NOMO-1 treated with DMSO at 0.1 percent for 48 hours (cell line): ENCODE measurements around the gene EFCAB9.
A peak's percentile ranks its signal among the peaks of the same experiment; 100 is the strongest.

Experiments used
- DNase-seq: peaks from one replicate; lab custom pipeline; 2025; ENCODE audit not compliant: unreplicated experiment; lab: John Stamatoyannopoulos, UW

The EFCAB9 gene

DNA sequence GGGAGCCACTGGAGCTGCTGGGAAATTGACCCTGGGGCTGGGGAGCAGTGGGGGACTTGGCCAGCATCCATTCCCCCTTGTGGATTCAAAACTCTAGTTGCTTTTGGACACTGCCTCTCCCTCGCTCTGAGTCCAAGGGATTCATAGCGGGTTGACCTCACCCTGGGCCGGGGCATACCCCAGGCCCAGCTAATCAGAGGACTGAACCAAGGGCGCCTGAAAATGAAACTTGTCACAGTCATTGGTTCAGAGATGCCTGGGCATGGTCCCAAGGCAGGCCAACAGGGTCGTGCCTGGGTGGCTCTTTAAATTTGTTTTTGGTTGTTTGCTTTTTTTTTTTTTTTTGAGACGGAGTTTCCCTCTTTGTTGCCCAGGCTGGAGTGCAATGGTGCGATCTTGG, 28.5 kb upstream of the EFCAB9 start:
- no peak for DNase-seq

DNA sequence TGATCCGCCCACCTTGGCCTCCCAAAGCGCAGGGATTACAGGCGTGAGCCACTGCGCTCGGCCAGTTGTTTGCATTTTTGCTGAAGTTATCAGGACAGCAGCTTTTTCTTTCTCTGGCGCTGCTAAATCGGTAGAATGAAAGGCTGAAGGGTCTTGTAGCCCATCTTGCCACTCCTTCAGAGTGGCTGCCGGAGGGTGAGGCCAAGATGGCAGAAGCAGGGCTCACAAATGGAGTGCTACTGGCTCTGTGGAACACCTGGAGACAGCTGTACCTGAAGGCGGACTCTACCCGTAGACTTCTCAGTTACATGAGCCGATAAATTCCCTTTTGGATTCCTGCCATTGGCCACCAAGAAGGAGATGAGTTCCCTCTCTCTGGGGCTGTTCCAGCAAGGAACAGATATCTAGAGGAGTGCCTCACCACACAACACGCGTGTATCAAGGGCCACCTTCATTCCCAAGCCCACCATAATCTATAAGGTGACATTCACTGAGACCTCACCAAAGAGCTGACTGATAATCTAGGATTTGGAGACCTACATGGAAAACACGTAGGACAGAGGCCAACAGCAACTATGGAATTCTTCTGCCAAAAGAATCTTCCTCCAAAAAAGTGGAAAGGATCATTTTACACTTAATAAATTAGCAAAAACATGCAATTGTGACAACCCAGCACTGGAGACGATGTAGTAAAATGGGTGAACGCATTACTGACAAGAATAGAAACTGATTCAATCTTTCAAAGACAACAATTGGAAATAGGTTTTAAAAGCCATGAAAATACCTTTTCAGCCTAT, 27.7 kb upstream of the EFCAB9 start:
- DNase-seq, result no peak

DNA sequence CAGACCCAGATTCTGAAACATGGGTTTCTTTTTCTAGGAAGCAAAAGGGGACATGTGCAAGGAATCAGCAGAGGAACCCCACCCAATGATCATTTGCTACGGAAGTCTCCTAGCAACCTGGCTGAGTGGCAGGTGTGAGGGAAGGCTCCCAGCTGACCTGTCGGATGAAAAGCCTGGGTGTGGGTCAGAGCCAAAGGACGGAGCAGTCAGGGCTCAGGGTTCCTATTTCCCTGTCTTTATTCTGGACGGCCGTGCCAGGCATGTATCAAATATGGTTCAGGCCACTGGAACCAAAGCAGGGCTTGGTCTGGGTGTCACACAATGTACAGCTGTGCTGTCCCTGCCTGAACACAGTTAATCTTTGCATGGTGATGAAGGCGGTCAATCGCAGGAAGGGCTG, 26.1 kb upstream of the EFCAB9 start:
- DNase-seq, result no peak

DNA sequence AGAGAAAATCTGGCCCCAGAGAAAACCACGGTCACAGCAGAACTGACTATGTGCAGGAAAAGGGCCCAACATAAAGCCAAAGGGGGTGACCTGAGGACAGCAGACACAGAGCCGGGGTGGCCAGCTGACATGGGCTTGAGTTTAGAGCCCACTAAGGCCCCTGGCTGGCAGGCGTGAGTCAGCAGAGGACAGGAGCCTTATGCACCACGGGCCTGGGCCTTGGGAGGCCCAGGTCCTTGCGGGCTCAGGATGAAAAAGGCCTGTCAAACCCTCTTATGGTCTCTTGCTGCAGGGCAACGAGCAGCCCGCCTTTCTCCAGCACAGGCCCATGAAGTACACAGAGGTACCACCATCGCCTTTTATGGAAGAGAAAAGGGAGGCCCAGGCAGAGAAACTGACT, 25.7 kb upstream of the EFCAB9 start:
- no peak for DNase-seq

DNA sequence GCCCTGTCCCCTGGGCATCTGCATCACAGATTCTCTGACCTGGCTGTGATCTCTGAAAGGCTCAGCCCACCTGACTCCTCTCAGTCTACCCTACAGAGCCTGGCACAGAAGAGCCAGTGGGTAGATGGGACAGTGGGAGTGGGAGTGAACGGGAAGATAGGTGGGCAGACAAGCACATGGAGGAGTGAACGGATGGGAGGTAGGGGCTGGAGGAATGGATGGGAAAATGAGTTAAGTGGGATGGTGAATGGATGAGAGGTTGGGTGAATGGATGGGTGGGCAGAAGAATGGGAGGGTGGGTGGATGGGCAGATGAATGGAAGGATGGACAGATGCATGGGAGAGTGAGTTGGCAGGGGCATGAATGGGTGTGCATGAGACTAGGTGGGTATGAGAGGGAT, 24.8 kb upstream of the EFCAB9 start:
- no peak for DNase-seq

DNA sequence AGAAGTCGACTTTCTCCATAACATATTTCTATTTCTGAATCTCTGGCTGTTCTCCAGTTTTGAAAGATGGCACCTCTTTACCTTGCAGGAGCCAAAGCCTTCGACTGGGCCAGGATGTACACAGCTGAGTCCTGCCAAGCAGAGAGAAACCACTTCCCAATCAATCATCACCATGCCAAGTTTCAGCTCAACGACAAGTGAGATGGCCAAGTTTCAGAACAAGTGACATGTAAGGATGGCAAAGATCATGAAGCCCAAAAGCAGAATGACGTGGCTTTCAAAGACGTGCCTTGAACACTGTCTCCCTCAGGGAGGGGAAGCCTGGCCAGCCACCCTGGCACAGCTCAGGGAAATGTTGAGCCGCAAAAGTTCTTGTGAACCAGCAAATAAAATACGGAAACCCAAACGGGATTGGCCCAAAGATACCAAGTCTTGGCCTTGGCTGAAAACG, 23.7 kb upstream of the EFCAB9 start:
- no peak for DNase-seq

DNA sequence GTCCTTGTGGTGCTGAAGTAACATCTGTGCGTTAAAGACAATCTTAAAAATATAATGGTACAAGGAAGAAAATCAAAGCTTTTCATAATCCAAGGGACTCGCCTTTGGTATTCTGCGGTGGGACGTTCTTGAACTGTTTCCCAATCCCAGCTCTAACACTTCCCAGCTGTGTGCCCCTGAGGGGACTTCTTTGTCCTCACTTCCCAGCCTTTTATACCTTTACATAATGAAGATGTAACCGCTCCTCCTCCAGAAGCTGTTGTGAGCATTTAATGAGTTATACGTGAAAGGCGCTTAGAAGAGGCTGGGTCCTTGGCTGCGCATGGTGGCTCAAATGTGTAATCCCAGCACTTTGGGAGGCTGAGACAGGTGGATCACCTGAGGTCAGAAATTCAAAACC, 22.9 kb upstream of the EFCAB9 start:
- DNase-seq, result no peak

DNA sequence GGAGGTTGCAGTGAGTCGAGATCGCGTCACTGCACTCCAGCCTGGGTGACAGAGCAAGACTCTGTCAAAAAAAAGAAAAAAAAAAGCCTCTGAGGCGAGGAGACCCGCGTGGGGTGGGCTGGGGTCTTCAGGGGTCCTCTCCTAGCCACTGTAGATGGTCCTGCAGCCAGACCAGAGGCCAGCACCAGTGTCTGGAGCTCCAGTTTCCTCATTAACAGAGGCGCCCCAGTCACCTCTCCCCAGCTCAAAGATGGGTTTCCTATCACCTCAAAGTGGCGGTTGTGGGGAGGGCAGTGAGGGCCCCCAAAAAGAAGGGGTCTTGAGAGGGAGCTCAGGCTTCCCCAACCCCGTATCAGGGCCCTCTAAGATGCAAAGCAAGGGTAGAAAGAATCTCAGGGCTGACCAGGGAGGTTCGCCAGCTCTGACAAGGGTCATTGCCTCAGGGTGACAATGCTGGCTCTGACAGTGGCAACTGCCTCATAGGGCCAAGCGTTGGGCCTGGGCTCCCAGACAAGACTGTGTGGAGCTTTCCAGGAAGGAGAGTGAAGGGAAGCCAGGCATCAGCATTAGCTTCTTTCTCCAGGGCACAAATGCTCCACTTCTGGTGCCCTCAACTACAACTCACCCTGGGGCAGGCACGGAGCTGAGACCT, 20.9 kb upstream of the EFCAB9 start:
- DNase-seq, result no peak

DNA sequence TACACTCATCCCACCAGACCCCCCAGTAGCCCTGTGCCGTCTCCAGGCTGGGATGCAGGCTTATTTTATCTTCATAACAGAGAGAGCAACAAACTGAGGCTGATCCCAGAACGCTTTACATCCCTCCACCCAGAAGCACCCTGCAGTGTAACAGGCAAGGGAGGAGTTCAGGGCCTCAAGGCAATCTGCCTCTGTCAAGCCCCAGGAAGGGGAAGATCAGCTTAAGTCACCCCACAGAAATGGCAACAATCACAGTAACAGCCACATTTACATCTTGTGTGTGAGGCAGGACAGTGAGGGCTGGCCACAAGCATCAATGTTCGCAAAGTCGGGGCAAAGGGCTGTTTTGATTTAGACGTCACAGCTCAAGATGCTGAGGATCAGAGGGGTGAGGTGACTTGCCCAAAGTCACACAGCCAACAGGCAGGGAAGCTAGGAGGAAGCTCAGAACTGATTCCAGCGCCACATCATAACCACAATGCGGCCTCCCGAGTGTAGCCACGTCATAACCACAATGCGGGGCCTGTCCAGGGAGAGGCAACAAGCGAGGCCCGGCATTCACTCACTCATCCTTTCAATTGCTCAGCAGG, 20.3 kb upstream of the EFCAB9 start:
- peak; percentile 73 for DNase-seq

DNA sequence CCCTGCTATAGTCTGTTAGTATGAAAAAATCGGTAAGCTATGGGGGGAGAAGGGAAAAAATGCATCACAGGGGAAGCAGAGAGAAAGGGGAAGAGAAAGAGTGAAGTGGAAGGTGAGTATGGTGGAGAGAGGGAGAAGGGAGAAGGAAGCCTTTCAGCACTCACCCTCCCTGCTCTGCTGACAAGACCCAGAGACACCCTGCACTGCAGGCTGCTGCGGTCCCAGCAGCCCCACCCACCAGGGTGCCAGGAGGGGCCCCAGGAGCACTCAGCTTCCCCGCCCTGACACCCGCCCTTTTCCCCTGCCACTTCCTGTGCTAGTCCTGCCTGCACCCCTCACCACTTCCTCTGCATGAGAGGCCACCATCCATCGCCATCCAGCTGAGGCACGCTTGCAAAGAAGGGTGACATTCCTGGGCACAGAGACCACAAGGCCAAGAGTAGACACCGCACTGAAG, 18.7 kb upstream of the EFCAB9 start:
- peak; percentile 93 for DNase-seq

DNA sequence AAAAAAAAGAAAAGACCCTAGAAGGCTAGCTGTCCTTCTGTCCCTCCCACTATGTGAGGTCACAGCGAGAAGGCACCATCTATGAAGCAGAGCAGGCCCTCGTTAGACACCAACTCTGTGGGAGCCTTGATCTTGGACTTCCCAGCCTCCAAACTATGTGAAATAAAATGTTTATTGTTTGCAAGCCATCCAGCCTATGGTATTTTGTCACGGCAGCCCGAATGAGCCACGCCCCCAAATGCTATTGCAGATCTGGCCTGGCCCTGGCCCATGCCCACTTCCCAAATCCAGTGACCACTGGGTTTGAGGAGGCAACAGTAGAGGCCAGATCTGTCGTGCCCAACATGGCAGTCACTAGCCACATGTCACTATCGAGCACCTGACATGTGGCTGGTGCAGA, 16.8 kb upstream of the EFCAB9 start:
- DNase-seq, result no peak

DNA sequence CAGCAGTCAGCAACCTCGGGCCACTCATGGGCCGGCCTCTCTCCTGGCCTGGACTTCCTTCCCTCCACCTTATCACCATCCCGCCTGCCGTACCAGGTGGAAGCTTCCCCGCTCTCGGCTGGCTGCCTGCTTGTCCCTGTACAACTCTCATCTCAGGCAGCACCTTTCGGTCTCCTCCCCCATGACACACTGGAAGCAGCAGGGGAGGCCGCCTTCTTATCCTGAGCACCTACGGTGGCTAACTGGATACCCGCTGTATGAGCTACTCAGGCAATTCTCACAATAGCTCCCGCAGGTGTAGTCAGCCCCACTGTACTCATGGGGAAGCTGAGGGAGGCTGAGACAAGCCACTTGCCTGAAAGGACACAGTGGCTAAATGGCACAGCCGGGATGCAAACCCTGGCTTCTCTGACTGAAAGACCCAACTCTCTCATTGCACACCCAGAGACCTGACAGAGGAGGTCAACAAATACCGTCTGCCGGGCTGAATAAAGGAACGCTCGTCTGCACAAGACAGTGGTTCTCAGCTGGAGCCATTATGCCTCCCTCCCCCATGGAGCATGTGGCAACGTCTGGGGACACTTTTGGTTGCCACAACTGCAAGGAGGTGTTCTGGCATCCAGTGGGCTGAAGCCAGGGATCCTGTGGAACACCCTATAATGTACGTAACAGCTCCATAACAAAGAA, 15.5 kb upstream of the EFCAB9 start:
- no peak for DNase-seq

DNA sequence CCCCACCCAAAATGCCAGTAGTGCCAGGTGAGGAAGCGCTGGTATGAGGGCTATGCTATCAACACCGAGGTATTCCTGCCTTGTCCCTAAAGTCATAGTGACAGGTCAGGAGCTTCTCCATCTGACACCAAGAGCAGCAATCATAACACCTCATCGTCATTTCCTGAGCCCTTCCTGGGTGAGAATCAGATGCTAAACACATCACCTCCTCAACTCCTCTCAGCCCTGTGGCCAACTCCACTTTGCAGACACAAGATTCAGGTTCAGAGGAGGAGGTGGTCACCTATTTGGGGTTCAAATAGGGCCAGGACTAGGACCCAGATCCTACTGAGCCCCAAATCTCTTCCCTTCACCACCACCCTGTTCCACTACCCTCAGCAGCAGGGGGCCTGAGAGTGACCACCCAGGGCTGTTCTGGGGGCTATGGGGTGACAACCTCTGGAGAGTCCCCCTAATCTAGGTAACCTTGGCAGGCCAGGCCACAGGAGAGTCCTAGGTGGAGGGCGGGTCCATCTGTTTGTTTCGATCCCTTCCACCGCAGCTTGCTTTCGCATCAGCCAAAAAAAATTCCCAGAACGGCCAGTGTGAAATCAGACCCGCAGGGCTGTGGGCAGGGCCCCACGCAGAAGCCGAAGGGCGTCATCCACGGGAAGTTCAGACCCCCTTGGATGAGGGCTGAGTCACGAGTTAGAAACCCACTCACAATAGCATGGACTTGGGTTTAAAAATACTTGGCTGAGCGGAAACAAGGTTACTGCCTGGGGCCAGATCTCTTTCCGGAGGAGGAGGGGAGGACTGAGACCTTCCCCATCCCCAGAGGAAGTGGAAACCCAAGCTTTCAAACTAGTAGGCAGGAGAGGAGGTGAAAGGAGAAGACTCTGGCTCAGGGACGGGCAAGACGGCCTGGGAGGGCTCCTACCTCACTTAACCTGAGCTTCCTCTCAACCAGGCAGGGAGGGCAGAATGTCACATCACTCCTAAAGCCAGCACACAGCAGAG, 14.7 kb upstream of the EFCAB9 start:
- DNase-seq, result peak; percentile 74

DNA sequence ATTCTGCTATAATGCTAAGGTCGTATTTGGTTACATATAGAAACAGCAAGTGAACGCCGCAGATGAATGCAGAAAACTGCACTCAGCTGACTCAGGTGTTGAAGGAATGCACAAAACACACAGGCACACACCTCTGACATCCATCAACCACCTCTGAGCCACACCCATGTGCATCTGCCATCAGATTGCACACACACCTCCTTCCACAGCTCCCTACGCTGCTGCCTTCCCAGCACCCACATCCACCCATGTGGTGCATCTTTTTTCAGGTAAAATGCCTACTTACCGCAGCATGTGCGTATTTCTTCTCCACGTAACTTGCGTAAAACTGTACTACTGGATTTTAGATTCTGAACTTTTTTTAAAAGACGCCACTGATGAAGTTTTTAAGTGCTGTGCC, 13.0 kb upstream of the EFCAB9 start:
- DNase-seq, result no peak

DNA sequence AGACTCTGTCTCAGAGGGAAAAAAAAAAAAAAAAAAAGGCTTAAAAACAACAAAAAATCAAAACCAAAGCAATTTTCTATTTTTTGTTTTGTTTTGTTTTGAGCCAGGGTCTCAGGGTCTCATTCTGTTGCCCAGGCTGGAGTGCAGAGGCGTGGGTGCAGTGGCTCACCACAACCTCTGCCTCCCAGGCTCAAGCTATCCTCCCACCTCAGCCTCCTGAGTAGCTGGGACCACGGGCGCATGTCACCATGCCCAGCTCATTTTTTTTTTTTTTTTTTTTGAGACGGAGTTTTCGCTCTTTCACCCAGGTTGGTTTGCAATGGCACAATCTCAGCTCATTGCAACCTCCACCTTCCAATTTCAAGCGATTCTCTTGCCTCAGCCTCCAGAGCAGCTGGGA, 11.7 kb upstream of the EFCAB9 start:
- no peak for DNase-seq

DNA sequence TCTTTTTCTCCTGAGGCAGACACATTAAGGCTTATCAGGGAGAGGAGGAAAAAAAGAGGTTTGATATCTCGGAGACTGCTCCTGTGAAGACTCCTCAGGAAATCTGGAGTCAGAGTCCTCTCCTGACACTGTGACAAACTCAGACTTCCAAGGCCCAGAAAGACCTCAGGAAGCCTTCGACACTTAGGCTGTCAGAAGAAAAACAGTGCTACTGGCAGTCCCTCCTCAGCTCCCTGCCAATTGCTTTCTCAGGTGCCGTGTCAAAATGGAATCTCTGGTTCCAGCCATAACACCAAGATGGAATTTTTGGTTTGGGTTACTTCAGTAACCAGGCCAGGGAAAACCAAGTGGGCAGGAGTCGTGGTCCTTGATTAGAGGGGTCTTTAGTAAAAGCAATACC, 10.1 kb upstream of the EFCAB9 start:
- no peak for DNase-seq

DNA sequence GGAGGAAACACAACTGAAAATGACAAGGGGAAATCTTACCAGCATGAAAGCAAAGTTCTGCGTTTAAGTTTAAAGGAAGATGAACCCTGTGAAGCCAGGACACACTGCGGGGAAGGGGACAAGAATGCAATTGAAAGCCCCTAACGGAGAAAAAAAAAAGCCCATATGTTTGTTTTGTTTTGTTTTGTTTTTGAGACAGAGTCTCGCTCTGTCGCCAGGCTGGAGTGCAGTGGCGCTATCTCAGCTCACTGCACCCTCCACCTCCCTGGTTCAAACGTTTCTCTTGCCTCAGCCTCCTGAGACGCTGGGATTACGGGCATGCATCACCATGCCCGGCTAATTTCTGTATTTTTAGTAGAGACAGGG, 8.9 kb upstream of the EFCAB9 start:
- DNase-seq, result no peak

DNA sequence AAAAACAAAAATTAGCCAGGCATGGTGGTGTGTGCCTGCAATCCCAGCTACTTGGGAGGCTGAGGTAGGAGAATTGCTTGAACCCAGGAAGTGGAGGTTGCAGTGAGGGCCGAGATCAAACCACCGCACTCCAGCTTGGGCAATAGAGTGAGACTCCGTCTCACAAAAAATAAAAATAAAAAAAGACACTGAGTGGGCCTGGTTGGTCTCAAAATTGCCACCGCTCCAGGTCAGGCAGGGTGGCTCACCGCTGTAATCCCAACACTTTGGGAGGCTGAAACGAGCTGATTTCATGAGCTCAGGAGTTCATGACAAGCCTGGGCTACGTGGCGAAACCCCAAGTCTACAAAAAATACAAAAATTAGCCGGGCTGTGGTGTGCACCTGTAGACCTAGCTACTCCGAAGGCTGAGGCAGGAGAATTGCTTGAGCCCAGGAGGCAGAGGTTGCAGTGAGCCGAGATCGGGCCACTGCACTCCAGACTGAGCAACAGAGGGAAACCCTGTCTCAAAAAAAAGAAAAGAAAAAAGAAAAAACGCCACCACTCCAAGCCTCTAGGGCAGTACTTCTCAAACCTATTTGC, 7.8 kb upstream of the EFCAB9 start:
- no peak for DNase-seq

DNA sequence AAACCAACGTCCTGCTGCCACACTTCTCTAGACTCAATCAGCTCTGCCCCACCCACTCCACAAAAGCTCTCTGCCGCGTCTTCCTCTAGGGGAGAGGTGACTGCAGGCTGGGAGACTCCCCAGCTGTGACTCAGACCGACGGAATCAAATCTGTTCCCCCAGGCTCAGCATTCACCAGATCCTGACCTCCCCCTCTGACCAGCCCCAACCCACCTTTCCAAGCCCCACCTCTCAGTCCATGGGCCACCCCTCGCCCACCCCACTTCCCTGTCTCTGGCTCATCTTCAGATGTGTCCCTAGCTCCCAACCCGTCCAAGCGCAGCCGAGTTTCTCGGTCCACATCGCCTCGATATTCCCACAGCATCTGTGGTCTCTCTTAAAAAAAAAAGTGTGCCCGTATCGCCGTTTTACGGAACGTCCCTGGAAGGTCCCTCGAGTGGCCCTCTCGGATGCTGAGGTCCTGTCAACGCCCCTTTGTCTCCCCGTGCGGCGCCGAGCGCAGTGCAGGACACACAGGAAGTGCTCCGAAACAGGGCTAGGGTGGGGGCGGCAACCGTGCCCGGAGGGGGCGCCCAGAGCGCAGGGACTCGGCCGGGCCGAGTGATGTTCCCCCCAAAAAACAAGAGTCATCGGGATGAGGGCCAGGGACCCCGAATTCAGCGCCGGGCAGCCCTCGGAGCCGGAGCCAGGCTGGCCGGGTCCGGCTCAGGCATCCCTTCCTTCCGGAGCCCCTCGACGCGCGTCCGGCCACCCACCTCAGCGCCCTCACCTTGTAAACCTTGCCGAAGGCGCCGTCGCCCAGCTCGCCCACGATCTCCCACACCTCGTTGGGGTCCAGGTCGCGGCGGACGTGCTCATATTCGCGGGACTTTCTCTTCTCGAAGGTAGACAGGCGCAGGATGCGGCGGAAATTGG, 6.6 kb upstream of the EFCAB9 start:
- peak; percentile 62 for DNase-seq
